ENCODE results near the gene F12. TPM values are rescaled to one million over a fixed set of nuclear protein-coding genes. Genes with fewer than 3 reads are reported as not detected.

F12 gene
- total and polyA plus RNA-seq, 2 donors (not counting 3 experiments of a cell fraction or from before 2014, with no cell fraction given): 1.00 to 1.4 TPM

DNA sequence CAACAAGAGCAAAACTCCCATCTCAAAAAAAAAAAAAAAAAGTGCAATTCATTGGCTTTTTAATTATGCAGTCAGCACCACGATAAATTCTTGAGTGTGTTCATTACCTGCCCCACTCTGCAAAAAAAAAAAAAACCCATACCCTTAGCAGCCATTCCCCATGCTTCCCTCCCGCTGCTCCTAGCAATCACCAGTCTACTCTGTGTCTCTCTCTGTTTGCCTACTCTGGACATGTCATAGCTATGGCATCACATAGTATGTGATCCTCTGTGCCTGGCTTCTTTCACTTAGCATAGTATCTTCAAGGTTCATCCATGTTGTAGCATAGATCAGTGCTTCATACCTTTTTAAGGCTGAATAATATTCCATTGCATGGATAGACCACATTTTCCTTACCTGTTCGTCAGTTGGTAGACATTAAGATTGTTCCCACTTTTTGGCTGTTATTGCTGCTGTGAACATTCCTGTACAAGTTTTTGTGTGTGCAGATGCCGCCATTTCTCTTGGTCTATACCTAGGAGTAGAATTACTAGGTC, 30.2 kb upstream of the F12 start:
- no peaks in the 10 kb centered on the region for H3K27me3 ChIP-seq (ENCODE audit: control insufficient read depth in 2 of 2, insufficient read depth in 2 of 2, low read length in 2 of 2)
- no TSS peak for BruUV-seq (replicated peaks)
- no peak overlapping the region for H3K9ac ChIP-seq (replicated peaks; ENCODE audit: extremely low read depth, insufficient read depth, low read length)
- H3K27ac ChIP-seq (ENCODE audit: insufficient read depth, low read depth, low read length): no peak overlapping the region
- no peak overlapping the region for H3K4me3 ChIP-seq (replicated peaks in 1 of 3; ENCODE audit: insufficient read depth in 1 of 3, low read depth in 1 of 3, low read length in 3 of 3)
- H2AFZ ChIP-seq (ENCODE audit: low read depth, low read length): no peak overlapping the region
- ChIA-PET CTCF (interaction anchor here (0.8 to 2.5 kb wide), 6 partner anchors 8 to 49 kb away, joined by 3 to 10 read pairs (median 4); partner anchors contain the start of gene GRK6), POLR2A (interaction anchor here (1.1 kb wide), 1 partner anchor 13 kb away, joined by 4 read pairs; the partner anchor contains the start of gene GRK6)
- peaks cover under 1 to 12% of the 10 kb centered on the region in 2 experiments for H3K36me3 ChIP-seq (ENCODE audit: control insufficient read depth in 2 of 2, extremely low read depth in 1 of 2, insufficient read depth in 2 of 2, low read length in 2 of 2)
- TF ChIP-seq, protein P1, sequence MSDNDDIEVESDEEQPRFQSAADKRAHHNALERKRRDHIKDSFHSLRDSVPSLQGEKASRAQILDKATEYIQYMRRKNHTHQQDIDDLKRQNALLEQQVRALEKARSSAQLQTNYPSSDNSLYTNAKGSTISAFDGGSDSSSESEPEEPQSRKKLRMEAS (IDR thresholded peaks at IDR 0.05; ENCODE audit: insufficient read depth, insufficient read length): no peak
- TF ChIP-seq GATA2 (IDR thresholded peaks at IDR 0.05; ENCODE audit: insufficient read depth, insufficient read length, low read depth, low read length): no peak
- no peak for TF ChIP-seq JUN (IDR thresholded peaks at IDR 0.05; ENCODE audit: borderline replicate concordance, insufficient read depth, insufficient read length, low read depth)
- TF ChIP-seq POLR2A (IDR thresholded peaks at IDR 0.05; ENCODE audit: low read depth, low read length): no peak
- no peak for TF ChIP-seq EZH2 (IDR thresholded peaks at IDR 0.05; ENCODE audit: borderline replicate concordance, low read depth, low read length, severe bottlenecking)
- no peak for TF ChIP-seq MYC (IDR thresholded peaks at IDR 0.05; ENCODE audit: low read depth, low read length)
- TF ChIP-seq POLR2AphosphoS5 (IDR thresholded peaks at IDR 0.05; ENCODE audit: insufficient read depth, low read depth, low read length): no peak
- TF ChIP-seq, protein P2, sequence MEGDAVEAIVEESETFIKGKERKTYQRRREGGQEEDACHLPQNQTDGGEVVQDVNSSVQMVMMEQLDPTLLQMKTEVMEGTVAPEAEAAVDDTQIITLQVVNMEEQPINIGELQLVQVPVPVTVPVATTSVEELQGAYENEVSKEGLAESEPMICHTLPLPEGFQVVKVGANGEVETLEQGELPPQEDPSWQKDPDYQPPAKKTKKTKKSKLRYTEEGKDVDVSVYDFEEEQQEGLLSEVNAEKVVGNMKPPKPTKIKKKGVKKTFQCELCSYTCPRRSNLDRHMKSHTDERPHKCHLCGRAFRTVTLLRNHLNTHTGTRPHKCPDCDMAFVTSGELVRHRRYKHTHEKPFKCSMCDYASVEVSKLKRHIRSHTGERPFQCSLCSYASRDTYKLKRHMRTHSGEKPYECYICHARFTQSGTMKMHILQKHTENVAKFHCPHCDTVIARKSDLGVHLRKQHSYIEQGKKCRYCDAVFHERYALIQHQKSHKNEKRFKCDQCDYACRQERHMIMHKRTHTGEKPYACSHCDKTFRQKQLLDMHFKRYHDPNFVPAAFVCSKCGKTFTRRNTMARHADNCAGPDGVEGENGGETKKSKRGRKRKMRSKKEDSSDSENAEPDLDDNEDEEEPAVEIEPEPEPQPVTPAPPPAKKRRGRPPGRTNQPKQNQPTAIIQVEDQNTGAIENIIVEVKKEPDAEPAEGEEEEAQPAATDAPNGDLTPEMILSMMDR (IDR thresholded peaks at IDR 0.05; ENCODE audit: extremely low read depth in 1 of 2, insufficient read depth in 1 of 2, low read depth in 1 of 2, low read length in 2 of 2): no peak
- TF ChIP-seq FOS (IDR thresholded peaks at IDR 0.05; ENCODE audit: borderline replicate concordance, insufficient read depth, low read length): no peak
- H3K9me3 ChIP-seq (replicated peaks; ENCODE audit: control insufficient read depth, insufficient read depth, low read length): no peaks in the 10 kb centered on the region
- no peaks in the 10 kb centered on the region for H3K4me1 ChIP-seq (ENCODE audit: control insufficient read depth, extremely low read depth, insufficient read depth, low read length)
- H3K79me2 ChIP-seq (ENCODE audit: control insufficient read depth, insufficient read depth, low read length): no peaks in the 10 kb centered on the region
- H3K4me2 ChIP-seq (ENCODE audit: insufficient read depth, low read length): no peak overlapping the region
- dilution Hi-C loops (cut with MboI; ENCODE audit: extremely low pct_ligation_motif_present, low sequenced_read_pairs) (no loop called here), intact Hi-C loops (cut with micrococcal nuclease) (no loop called here)
- no peak for FAIRE-seq
- H4K20me1 ChIP-seq (replicated peaks; ENCODE audit: control insufficient read depth, extremely low read depth, insufficient read depth, low read length): no peaks in the 10 kb centered on the region
- H3K9me1 ChIP-seq (replicated peaks; ENCODE audit: control insufficient read depth, extremely low read depth, insufficient read depth, low read length): no peaks in the 10 kb centered on the region
- DNase-seq (ENCODE audit: low read depth, low spot score): no peak
